Calu3 (cell line): ENCODE measurements around the gene NT5C1A. TPM values are rescaled to one million over a fixed set of nuclear protein-coding genes. Genes with fewer than 3 reads are reported as not detected.
A peak's percentile ranks its signal among the peaks of the same experiment; 100 is the strongest.

Source experiments
- BruUV-seq: library from RNA; stranded (reverse); fragments of 400-500 nt; replicated peaks from 2 replicates; lab custom pipeline; 2021; lab: Mats Ljungman, UMichigan
- CTCF ChIA-PET: fragments of 300-600 bp; sonication (Branson Sonifier 250); formaldehyde crosslinking; loops from one replicate; lab custom pipeline; 2022; ENCODE audit warnings: antibody characterized with exemption; lab: Charles Lee
- DNase-seq: peaks from one replicate; pipeline ENCODE4 v3.0.0; 2022
- H3K27ac Mint-ChIP-seq: one replicate; pipeline ENCODE4 v1.8.0; 2022; ENCODE audit warnings: mixed read lengths; ENCODE audit not compliant: unreplicated experiment
- H3K27me3 Mint-ChIP-seq: one replicate; pipeline ENCODE4 v1.8.0; 2022; ENCODE audit warnings: mixed read lengths; ENCODE audit not compliant: unreplicated experiment
- H3K36me3 Mint-ChIP-seq: one replicate; pipeline ENCODE4 v1.8.0; 2022; ENCODE audit warnings: mild to moderate bottlenecking, moderate library complexity, mixed read lengths; ENCODE audit not compliant: insufficient read depth, unreplicated experiment
- H3K4me1 Mint-ChIP-seq: one replicate; pipeline ENCODE4 v1.8.0; 2022; ENCODE audit warnings: mild to moderate bottlenecking, low read depth, mixed read lengths; ENCODE audit not compliant: unreplicated experiment
- H3K4me3 Mint-ChIP-seq: one replicate; pipeline ENCODE4 v1.8.0; 2022; ENCODE audit warnings: mild to moderate bottlenecking, low read depth, moderate library complexity, mixed read lengths; ENCODE audit not compliant: unreplicated experiment
- H3K9me3 Mint-ChIP-seq: one replicate; pipeline ENCODE4 v1.8.0; 2022; ENCODE audit warnings: low read depth, mixed read lengths; ENCODE audit not compliant: unreplicated experiment
- CTCF ChIP-seq: fragments of 200-600 bp; IDR thresholded peaks from one replicate; pipeline ENCODE4 v1.8.0; 2022; ENCODE audit warnings: antibody characterized with exemption; ENCODE audit not compliant: unreplicated experiment
- intact Hi-C: fragments of 100-400 bp; cut with micrococcal nuclease; formaldehyde crosslinking; loops from one replicate; pipeline ENCODE4 v1.10.0; 2022; ENCODE audit not compliant: unreplicated experiment
- total RNA-seq: library from RNA; stranded (reverse); gene quantifications from 2 replicates; pipeline ENCODE4 v1.2.3, GENCODE V29; 2022

The NT5C1A gene
- total RNA-seq, 1 experiment from 2014 or later, result not detected

- Mint-ChIP-seq H3K9me3 (no peaks in the 10 kb centered on the region), H3K36me3 (no peaks in the 10 kb centered on the region), H3K4me3 (no peak overlapping the region), H3K27me3 (peaks cover 33% of the 10 kb centered on the region), H3K4me1 (no peaks in the 10 kb centered on the region), H3K27ac (no peak overlapping the region)
- intact Hi-C loops, result no loop called here
- BruUV-seq, result no TSS peak
- CTCF ChIA-PET, result interaction anchor here (1.0 kb wide), 1 partner anchor 9 kb away, joined by 6 read pairs; no protein-coding TSS in a partner anchor
- no peak for TF ChIP-seq CTCF
- DNase-seq, result no peak
Observed at GRCh38 chr1:39615086-39615673, 56.7 kb downstream of the NT5C1A start.

- CTCF ChIA-PET, result no interaction called here
- H3K4me1 Mint-ChIP-seq, result no peaks in the 10 kb centered on the region
Observed at GRCh38 chr1:39614488-39614887, 57.4 kb downstream of the NT5C1A start.

GRCh38 chr1:39613250-39613649, 58.7 kb downstream of the NT5C1A start:
- Mint-ChIP-seq H3K27ac (no peak overlapping the region), H3K36me3 (no peaks in the 10 kb centered on the region), H3K27me3 (peaks cover 32% of the 10 kb centered on the region), H3K4me1 (no peaks in the 10 kb centered on the region), H3K4me3 (no peak overlapping the region), H3K9me3 (no peaks in the 10 kb centered on the region)
- CTCF ChIA-PET, result no interaction called here
- BruUV-seq, result no TSS peak
- no peak for TF ChIP-seq CTCF
- intact Hi-C loops, result no loop called here
- no peak for DNase-seq

More at GRCh38 chr1:39614488-39614887, 57.4 kb downstream of the NT5C1A start:
- no TSS peak for BruUV-seq
- Mint-ChIP-seq H3K9me3 (no peaks in the 10 kb centered on the region), H3K4me3 (no peak overlapping the region), H3K27ac (no peak overlapping the region), H3K27me3 (peaks cover 33% of the 10 kb centered on the region), H3K36me3 (no peaks in the 10 kb centered on the region)
- intact Hi-C loops, result no loop called here
- no peak for DNase-seq
- TF ChIP-seq CTCF, result no peak

- Mint-ChIP-seq H3K4me1 (no peaks in the 10 kb centered on the region), H3K9me3 (no peaks in the 10 kb centered on the region), H3K4me3 (no peak overlapping the region), H3K36me3 (peaks cover 6% of the 10 kb centered on the region), H3K27ac (no peak overlapping the region), H3K27me3 (peaks cover 9% of the 10 kb centered on the region)
- DNase-seq, result peak; percentile 68
- CTCF ChIA-PET, result no interaction called here
- intact Hi-C loops, result loop anchor here (10.0 kb wide), 1 partner anchor 195 kb away; no protein-coding TSS in a partner anchor
- TF ChIP-seq CTCF, result peak; percentile 37
- no TSS peak for BruUV-seq
Observed at GRCh38 chr1:39609618-39610331, 62.1 kb downstream of the NT5C1A start.

Other genes starting within 250 kb of the NT5C1A start
- gene BMP8A, start 180.5 kb downstream of the NT5C1A start, total RNA-seq, result 0.24 and 0.40 TPM in 2 replicates
- gene PABPC4, start 95.3 kb downstream of the NT5C1A start, total RNA-seq, result 193 and 213 TPM in 2 replicates
- 0.09 and 0.27 TPM in 2 replicates for gene HEYL, start 32.5 kb downstream of the NT5C1A start, total RNA-seq
- gene HPCAL4, start 19.3 kb upstream of the NT5C1A start, total RNA-seq, result not detected in 2 replicates
- 38.2 and 46.5 TPM in 2 replicates for gene PPIE, start 66.8 kb upstream of the NT5C1A start, total RNA-seq
- 1.0 and 1.3 TPM in 2 replicates for gene OXCT2, start 99.2 kb upstream of the NT5C1A start, total RNA-seq
- 6.2 and 6.8 TPM in 2 replicates for gene BMP8B, start 116.8 kb upstream of the NT5C1A start, total RNA-seq
- 17.6 and 21.8 TPM in 2 replicates for gene TRIT1, start 211.4 kb upstream of the NT5C1A start, total RNA-seq
- 0.59 and 0.78 TPM in 2 replicates for gene MYCL, start 229.8 kb upstream of the NT5C1A start, total RNA-seq